ENCODE measurements around the gene RAB3GAP1. TPM values are rescaled to one million over a fixed set of nuclear protein-coding genes. Genes with fewer than 3 reads are reported as not detected.

RAB3GAP1 gene
- 31.6 and 32.0 TPM in 2 replicates for total RNA-seq (ENCODE audit: low replicate concordance)
- long read RNA-seq, full-length matches to known transcripts = 3 of 32 reads
- long read RNA-seq, partial matches to known transcripts = 25 of 32 reads
- long read RNA-seq, other reads (novel, unspliced or antisense) = 4 of 32 reads

DNA sequence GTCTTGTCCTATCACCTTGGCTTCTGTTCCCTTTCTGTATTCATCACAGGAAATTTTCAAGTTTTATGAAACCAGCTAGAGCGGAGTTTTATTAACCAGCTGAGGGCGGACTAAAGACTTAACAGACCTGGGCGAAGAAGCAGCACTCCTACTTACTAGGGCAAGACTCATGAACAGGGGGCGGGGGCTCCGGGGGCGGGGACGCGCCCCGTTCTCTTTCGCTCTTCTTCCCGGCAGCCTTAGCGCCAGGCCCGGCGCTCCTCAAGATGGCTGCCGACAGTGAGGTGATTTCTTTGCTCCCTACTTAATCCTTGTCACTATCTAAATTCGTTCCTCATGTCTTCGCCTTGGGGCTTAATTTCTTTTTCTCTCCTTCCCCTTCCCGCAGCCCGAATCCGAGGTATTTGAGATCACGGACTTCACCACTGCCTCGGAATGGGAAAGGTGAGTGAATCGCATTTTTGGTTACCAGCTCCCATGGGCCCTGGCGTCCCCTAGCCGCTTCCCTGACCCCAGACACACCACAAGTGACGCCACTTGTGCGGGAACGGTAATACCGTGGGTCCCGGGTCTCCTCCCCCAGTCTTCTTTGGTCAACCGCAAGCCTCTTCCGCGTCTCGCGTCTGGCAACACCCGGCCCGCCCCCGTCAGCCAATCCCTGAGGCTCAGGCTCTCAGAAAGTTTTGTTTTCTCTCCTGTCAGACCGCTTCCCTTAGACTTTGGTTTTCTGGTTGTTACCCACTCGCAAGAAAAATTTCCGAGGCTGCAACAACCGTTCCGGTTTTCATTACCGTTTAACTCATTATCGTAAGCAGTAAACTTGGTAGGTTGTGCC lies at the start of gene RAB3GAP1:
TSS of gene RAB3GAP1 (plus strand) at position 251 of the 835 bp plus-strand sequence. CDS start at position 267, 16 bp downstream.
- Mint-ChIP-seq H3K27me3 (no peaks in the 10 kb centered on the region), H3K36me3 (peaks cover 3% of the 10 kb centered on the region), H3K9me3 (no peaks in the 10 kb centered on the region), H3K4me3 (peak within 1 kb of the TSS; percentile 98), H3K4me1 (ENCODE audit: unreplicated experiment) (peaks cover 26% of the 10 kb centered on the region), H3K27ac (peak within 1 kb of the TSS; percentile 99)
- TF ChIP-seq, protein P1, sequence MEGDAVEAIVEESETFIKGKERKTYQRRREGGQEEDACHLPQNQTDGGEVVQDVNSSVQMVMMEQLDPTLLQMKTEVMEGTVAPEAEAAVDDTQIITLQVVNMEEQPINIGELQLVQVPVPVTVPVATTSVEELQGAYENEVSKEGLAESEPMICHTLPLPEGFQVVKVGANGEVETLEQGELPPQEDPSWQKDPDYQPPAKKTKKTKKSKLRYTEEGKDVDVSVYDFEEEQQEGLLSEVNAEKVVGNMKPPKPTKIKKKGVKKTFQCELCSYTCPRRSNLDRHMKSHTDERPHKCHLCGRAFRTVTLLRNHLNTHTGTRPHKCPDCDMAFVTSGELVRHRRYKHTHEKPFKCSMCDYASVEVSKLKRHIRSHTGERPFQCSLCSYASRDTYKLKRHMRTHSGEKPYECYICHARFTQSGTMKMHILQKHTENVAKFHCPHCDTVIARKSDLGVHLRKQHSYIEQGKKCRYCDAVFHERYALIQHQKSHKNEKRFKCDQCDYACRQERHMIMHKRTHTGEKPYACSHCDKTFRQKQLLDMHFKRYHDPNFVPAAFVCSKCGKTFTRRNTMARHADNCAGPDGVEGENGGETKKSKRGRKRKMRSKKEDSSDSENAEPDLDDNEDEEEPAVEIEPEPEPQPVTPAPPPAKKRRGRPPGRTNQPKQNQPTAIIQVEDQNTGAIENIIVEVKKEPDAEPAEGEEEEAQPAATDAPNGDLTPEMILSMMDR (conservative IDR thresholded peaks at IDR 0.05) = no peak
- DNase-seq (ENCODE audit: extremely low spot score, unreplicated experiment) = peak; percentile 70

DNA sequence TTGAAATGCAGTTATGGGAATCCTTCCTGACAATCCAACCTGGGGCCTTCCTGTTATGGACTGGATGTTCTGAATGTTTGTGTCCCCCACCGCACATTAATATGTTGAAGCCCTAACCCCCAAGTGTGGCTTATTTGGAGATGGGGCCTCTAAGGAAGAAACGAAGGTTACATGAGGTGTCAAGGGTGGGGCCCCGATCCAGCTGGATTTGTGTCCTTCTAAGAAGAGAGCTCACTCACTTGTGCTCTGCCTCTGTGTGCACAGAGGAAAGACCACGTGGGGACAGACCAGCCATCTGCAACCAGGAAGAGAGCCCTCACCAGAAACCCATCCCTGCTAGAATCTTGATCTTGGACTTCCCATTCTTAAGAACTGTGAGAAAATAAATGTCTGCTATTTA lies 49.3 kb upstream of the RAB3GAP1 start:
- H3K4me1 Mint-ChIP-seq (ENCODE audit: unreplicated experiment) = peaks cover 7% of the 10 kb centered on the region
- H3K9me3 Mint-ChIP-seq = no peaks in the 10 kb centered on the region
- peaks cover 21% of the 10 kb centered on the region for H3K27me3 Mint-ChIP-seq
- no peak overlapping the region for H3K27ac Mint-ChIP-seq
- DNase-seq (ENCODE audit: extremely low spot score, unreplicated experiment) = no peak
- TF ChIP-seq, protein P1 (conservative IDR thresholded peaks at IDR 0.05) = no peak
- H3K4me3 Mint-ChIP-seq = no peak overlapping the region
- no peaks in the 10 kb centered on the region for H3K36me3 Mint-ChIP-seq

DNA sequence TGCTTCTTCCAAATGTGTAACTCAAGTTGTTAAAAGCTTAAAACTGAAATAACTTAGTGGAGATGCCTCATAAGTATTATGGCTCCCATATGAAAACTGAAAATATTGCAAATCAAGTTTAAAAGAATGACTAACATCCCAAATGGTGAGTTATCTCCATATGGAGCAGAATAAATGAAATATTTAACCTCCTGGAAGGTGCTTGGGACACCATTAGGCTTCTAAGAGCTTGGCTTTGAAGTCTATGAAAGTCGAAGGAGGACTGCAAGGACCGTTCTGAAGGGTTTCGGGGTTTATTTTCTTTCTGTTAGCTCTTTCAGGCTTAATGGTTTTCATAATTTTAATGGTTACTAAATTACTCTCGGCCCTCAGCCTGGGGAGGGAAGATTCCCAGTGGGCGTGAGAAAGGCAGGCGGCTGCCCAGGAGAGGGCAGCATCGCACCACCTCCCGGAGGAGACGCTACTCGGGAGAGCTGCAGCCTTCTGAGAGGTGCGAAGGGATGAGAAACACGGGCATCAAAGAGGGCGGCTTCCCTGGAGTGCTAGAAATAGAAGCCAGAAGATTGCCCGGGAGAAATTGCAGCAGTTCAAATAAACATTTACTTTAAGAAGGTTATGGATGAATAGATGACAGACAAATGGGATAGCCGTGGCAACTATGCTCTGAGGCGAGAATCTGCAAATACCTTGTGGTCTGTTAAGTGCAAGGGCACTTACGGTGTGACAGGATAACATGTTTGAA lies 47.9 kb upstream of the RAB3GAP1 start:
- Mint-ChIP-seq H3K4me3 (no peak overlapping the region), H3K27me3 (peaks cover 21% of the 10 kb centered on the region), H3K9me3 (no peaks in the 10 kb centered on the region), H3K36me3 (no peaks in the 10 kb centered on the region), H3K4me1 (ENCODE audit: unreplicated experiment) (peaks cover 7% of the 10 kb centered on the region), H3K27ac (no peak overlapping the region)
- DNase-seq (ENCODE audit: extremely low spot score, unreplicated experiment) = peak; percentile 80
- TF ChIP-seq, protein P1 (conservative IDR thresholded peaks at IDR 0.05) = peak; percentile 99

DNA sequence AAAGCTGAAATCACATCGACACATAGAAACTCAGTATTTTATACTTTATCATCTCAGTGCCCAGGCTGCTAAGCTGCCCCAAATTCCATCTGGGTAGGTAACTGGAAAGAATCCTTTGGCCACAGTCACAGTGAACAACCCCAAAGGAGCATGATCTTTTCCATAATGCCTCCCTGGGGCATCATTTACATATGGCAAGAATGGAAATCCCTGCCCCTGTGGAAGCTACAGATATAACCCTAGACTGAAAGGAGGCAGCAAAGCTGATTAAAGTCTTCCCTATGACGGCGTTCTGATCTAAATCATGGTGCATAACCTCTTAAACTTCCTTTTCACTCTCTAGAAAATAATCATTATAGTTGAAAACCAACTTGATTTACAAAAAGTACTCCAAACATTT lies 46.3 kb upstream of the RAB3GAP1 start:
- peaks cover 21% of the 10 kb centered on the region for H3K27me3 Mint-ChIP-seq
- H3K27ac Mint-ChIP-seq = no peak overlapping the region
- H3K9me3 Mint-ChIP-seq = no peaks in the 10 kb centered on the region
- no peaks in the 10 kb centered on the region for H3K36me3 Mint-ChIP-seq
- no peak for DNase-seq (ENCODE audit: extremely low spot score, unreplicated experiment)
- no peak overlapping the region for H3K4me3 Mint-ChIP-seq
- H3K4me1 Mint-ChIP-seq (ENCODE audit: unreplicated experiment) = peaks cover 7% of the 10 kb centered on the region
- TF ChIP-seq, protein P1 (conservative IDR thresholded peaks at IDR 0.05) = no peak

GRCh38 chr2:135009339-135009738 lies 42.8 kb upstream of the RAB3GAP1 start:
- peaks cover 23% of the 10 kb centered on the region for H3K27me3 Mint-ChIP-seq
- H3K9me3 Mint-ChIP-seq = no peaks in the 10 kb centered on the region
- H3K36me3 Mint-ChIP-seq = no peaks in the 10 kb centered on the region
- no peak overlapping the region for H3K27ac Mint-ChIP-seq
- peaks cover 4% of the 10 kb centered on the region for H3K4me1 Mint-ChIP-seq (ENCODE audit: unreplicated experiment)
- H3K4me3 Mint-ChIP-seq = no peak overlapping the region
- TF ChIP-seq, protein P1 (conservative IDR thresholded peaks at IDR 0.05) = no peak
- DNase-seq (ENCODE audit: extremely low spot score, unreplicated experiment) = no peak
